Neutrophil (primary cell): ENCODE measurements around the gene IL9.

Source experiments
- H3K27ac ChIP-seq: fragments of 200-600 bp; sonication (generic); 2 replicates; pipeline ENCODE4 v1.5.1; 2016; ENCODE audit warnings: mild to moderate bottlenecking, moderate library complexity
- H3K27me3 ChIP-seq: fragments of 200-600 bp; sonication (generic); 2 replicates; pipeline ENCODE4 v1.6.0; 2016; ENCODE audit warnings: mild to moderate bottlenecking
- H3K36me3 ChIP-seq: fragments of 200-600 bp; sonication (generic); 2 replicates; pipeline ENCODE4 v1.5.1; 2017
- H3K4me1 ChIP-seq, 2 experiments: fragments of 200-600 bp in 1 of 2; sonication (generic) in 1 of 2; 1 replicate in 1 of 2; 2 replicates in 1 of 2; pipeline versions ENCODE4 v1.5.1 to v1.6.1; 2013 to 2016; ENCODE audit warnings: low read depth in 1 of 2, low read length in 1 of 2, mild to moderate bottlenecking in 1 of 2, moderate library complexity in 1 of 2; ENCODE audit not compliant: control insufficient read depth in 1 of 2, insufficient read depth in 1 of 2
- H3K4me3 ChIP-seq, 2 experiments: fragments of 200-600 bp in 1 of 2; sonication (generic) in 1 of 2; 1 replicate in 1 of 2; 2 replicates in 1 of 2; pipeline ENCODE4 v1.5.1; 2013 to 2016; ENCODE audit warnings: low read depth in 1 of 2, low read length in 1 of 2, mild to moderate bottlenecking in 1 of 2, moderate library complexity in 1 of 2
- H3K9me3 ChIP-seq: fragments of 200-600 bp; sonication (generic); 2 replicates; pipeline ENCODE4 v1.5.1; 2016
- TF ChIP-seq, protein P1 (sequence below): fragments of 200-600 bp; sonication (generic); IDR thresholded peaks from 2 replicates; pipeline ENCODE4 v1.5.1; 2016; ENCODE audit warnings: antibody characterized with exemption

Gene IL9

DNA sequence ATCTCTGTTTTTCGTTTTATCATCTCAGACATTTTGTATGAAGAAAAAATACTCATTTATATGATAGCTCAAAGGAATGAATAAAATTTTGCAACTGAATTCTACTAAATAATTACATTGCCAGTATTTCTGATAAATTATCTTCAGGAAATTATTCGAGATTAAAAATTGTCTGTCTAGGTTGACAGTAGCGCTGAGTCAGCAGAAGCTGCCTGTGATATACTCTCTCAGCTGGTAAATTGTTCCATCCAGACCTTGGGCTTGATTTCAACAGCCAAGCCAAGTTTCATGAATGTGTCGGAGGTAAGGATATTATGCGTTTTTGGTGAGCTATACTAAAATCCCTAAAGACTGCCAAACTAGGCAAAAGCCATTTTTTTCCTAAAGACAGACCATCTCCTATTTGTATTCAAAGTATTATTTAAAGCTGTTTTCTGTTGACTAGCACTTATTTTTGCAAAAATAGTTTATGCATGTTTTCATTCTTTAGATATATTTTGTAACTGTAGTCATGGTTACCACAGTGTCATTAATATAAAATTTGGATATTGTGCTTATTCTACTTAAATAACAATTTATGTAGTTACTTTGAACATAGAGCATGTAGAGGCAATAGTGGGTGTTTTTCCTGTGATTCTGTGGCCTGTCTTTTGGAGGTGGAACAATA, 41.7 kb upstream of the IL9 start:
- H3K27me3 ChIP-seq: peaks cover 96% of the 10 kb centered on the region
- H3K4me1 ChIP-seq: no peaks in the 10 kb centered on the region
- TF ChIP-seq, protein P1, sequence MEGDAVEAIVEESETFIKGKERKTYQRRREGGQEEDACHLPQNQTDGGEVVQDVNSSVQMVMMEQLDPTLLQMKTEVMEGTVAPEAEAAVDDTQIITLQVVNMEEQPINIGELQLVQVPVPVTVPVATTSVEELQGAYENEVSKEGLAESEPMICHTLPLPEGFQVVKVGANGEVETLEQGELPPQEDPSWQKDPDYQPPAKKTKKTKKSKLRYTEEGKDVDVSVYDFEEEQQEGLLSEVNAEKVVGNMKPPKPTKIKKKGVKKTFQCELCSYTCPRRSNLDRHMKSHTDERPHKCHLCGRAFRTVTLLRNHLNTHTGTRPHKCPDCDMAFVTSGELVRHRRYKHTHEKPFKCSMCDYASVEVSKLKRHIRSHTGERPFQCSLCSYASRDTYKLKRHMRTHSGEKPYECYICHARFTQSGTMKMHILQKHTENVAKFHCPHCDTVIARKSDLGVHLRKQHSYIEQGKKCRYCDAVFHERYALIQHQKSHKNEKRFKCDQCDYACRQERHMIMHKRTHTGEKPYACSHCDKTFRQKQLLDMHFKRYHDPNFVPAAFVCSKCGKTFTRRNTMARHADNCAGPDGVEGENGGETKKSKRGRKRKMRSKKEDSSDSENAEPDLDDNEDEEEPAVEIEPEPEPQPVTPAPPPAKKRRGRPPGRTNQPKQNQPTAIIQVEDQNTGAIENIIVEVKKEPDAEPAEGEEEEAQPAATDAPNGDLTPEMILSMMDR: no peak
- no peaks in the 10 kb centered on the region for H3K36me3 ChIP-seq
- H3K4me3 ChIP-seq: no peak overlapping the region
- no peaks in the 10 kb centered on the region for H3K9me3 ChIP-seq
- H3K27ac ChIP-seq: no peak overlapping the region

DNA sequence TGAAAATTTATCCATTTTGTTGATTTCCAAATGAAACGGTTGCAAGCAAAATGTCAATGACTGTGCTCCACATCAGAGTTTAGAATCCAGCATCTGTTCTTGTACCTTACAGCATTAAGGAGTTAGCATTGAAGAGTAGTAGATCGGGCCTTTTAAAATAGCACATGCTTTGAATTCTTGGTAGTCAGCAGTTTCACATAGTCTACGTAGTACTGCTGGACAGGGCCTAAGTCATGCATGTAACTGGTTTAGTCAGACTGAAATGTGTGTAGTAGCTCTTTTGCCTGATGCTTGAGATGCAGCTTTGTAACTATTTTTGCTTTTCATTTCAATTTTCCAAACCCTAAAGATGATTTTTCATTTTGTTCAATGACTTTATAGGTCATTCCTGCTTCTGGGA, 39.3 kb upstream of the IL9 start:
- Histone ChIP-seq H3K36me3 (no peaks in the 10 kb centered on the region), H3K27ac (no peak overlapping the region), H3K27me3 (peaks cover 100% of the 10 kb centered on the region), H3K4me3 (no peak overlapping the region), H3K9me3 (no peaks in the 10 kb centered on the region), H3K4me1 (no peaks in the 10 kb centered on the region)
- TF ChIP-seq, protein P1: no peak

DNA sequence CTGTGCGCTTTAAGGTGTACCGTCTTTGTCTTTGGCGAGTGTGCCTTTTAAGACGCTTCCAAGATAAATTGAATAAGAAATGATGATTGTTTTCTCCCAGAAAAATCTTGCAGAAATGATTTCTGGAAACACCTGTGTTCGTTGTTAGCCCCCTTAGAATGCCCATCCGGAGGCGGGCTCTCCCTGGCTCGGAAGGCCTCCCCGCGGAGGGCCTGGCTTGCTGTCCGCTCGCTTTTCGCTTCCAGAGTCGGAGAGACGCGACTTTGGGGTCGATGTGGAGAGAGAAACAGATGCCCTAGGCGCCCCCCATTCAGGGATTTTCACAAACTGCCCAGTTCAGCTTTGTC, 35.3 kb upstream of the IL9 start:
- TF ChIP-seq, protein P1: no peak
- H3K27ac ChIP-seq: no peak overlapping the region
- H3K4me3 ChIP-seq: no peak overlapping the region
- H3K4me1 ChIP-seq: no peaks in the 10 kb centered on the region
- H3K9me3 ChIP-seq: no peaks in the 10 kb centered on the region
- no peaks in the 10 kb centered on the region for H3K36me3 ChIP-seq
- peaks cover 100% of the 10 kb centered on the region for H3K27me3 ChIP-seq

GRCh38 chr5:135930029-135930948, 34.6 kb upstream of the IL9 start:
- H3K9me3 ChIP-seq: no peaks in the 10 kb centered on the region
- peaks cover 100% of the 10 kb centered on the region for H3K27me3 ChIP-seq
- TF ChIP-seq, protein P1: no peak
- no peak overlapping the region for H3K4me3 ChIP-seq
- H3K27ac ChIP-seq: no peak overlapping the region
- no peaks in the 10 kb centered on the region for H3K4me1 ChIP-seq
- H3K36me3 ChIP-seq: no peaks in the 10 kb centered on the region

DNA sequence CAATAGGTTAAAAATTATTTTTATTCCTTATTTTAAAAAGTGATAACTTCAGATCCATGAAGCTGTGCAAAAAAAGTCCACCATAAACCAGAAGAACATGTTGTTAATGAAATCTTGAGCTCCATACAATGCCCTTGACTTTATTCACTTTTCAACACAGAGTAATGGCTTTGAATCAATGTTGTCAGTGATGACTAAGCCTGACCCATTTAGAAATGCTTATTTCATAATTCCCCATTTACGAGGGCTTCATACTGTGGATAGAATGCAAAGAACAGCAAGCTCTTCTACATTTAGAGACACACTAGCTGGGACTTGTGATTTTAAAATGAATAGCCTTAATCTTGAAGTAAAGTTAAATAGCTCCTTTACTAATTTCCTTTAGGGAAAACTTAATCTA, 25.7 kb upstream of the IL9 start:
- Histone ChIP-seq H3K27ac (no peak overlapping the region), H3K4me1 (no peaks in the 10 kb centered on the region)

More for the DNA sequence above, 25.7 kb upstream of the IL9 start:
- TF ChIP-seq, protein P1: no peak
- Histone ChIP-seq H3K9me3 (no peaks in the 10 kb centered on the region), H3K4me3 (no peak overlapping the region), H3K27me3 (peaks cover 98% of the 10 kb centered on the region), H3K36me3 (no peaks in the 10 kb centered on the region)
